ENCODE results near the gene LRRC51. TPM values are rescaled to one million over a fixed set of nuclear protein-coding genes. Genes with fewer than 3 reads are reported as not detected.

The LRRC51 gene
- total and polyA plus RNA-seq, 7 donors = 3.2 to 14.8 (median 7.3) TPM

DNA sequence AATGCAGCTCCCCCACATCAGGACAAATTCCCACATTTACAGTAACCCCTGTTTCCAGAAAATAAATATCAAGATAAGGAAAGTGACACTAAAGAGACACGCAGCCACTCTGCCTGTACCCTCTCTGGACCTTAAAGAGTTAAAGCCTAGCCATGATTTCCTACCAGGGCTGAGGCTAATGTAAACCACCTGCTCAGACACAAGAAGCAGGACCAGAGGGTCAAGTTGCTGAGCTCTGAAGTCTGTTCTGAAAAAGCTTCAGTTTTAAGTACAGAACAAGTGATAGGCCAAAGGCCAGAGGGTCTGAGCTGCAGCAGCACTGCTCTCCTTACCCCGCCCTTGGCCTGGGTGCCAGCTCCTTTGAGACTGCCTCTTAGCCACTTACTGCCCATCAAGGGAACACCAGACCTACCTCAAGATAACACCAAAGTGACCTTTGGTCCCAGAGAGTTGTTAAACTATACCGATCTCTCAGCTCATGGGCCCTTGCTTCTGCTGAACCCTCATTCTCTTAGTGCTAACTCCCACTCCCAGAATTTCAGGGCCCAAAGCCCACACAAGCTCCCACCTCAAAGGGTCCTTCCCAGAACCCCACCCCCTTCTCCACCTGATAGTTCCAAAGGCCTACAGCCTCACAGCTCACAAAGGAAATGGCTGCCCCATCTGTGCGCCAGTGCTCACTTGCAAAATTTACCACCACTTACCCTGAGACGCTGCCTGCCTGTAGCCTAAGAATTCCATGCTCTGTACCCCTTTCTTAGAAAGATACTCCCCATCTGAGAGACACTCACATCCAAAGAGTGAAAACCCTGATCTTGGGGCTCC is 41.4 kb upstream of the LRRC51 start:
- DNase-seq = no peak
- intact Hi-C loops (cut with DNase I) = loop anchor here (5.0 kb wide), 1 partner anchor 183 kb away; the partner anchor contains the start of gene INPPL1
- peak in 2 of 4 donors; percentile 30 to 34 for TF ChIP-seq POLR2AphosphoS5 (IDR thresholded peaks at IDR 0.05)
- TF ChIP-seq, protein P1, sequence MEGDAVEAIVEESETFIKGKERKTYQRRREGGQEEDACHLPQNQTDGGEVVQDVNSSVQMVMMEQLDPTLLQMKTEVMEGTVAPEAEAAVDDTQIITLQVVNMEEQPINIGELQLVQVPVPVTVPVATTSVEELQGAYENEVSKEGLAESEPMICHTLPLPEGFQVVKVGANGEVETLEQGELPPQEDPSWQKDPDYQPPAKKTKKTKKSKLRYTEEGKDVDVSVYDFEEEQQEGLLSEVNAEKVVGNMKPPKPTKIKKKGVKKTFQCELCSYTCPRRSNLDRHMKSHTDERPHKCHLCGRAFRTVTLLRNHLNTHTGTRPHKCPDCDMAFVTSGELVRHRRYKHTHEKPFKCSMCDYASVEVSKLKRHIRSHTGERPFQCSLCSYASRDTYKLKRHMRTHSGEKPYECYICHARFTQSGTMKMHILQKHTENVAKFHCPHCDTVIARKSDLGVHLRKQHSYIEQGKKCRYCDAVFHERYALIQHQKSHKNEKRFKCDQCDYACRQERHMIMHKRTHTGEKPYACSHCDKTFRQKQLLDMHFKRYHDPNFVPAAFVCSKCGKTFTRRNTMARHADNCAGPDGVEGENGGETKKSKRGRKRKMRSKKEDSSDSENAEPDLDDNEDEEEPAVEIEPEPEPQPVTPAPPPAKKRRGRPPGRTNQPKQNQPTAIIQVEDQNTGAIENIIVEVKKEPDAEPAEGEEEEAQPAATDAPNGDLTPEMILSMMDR (IDR thresholded peaks at IDR 0.05) = no peak
- Histone ChIP-seq H3K27ac (peak overlapping the region; percentile 96 to 98 (median 97)), H3K9me3 (no peaks in the 10 kb centered on the region), H3K4me3 (peak overlapping the region; percentile 50 to 68 (median 62)), H3K4me1 (peaks cover 0 to 78% (median 65%) of the 10 kb centered on the region in 4 donors), H3K27me3 (no peaks in the 10 kb centered on the region), H3K36me3 (peaks cover 5 to 19% (median 14%) of the 10 kb centered on the region in 4 donors)
- 8 to 29% methylated on average over 5 of the region's 5 CpGs for WGBS, 2 donors

DNA sequence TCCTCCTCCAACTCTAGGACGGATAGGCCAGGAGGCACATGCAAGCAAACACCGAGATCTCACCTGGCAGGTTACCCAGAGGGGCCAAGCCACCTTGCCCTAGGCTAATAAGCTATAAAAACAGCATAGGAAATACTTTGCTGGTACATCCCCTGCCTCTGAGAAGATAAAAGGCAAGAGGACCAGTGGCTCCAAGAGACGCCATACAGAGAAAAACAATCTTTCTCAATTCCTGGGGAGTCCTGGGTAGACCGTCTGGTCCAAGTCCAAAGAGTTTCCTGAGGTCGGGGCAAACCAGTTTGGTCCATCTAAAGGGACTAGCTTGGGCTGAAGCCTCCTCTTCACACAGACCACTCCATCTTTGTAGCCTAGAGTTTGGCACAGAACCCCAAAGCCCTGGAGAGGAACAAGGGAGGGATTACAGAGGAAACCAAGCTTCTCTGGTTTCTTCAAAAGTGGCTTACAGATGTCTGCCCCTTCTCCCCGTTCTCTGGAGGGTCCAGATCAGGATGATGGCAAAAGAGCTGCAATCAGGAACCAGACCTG is 40.7 kb upstream of the LRRC51 start:
- H3K36me3 ChIP-seq = peaks cover 0 to 12% (median 8%) of the 10 kb centered on the region in 4 donors
- H3K4me1 ChIP-seq = peaks cover 0 to 75% (median 65%) of the 10 kb centered on the region in 4 donors
- intact Hi-C loops (cut with DNase I) = loop anchor here (1.0 to 5.0 kb wide), 2 partner anchors 72 to 182 kb away; partner anchors contain the start of genes ANAPC15 and INPPL1
- WGBS, 2 donors = 3 to 10% methylated on average over 6 of the region's 6 CpGs
- peak overlapping the region; percentile 96 to 98 (median 97) for H3K27ac ChIP-seq
- no peak for DNase-seq
- TF ChIP-seq, protein P1 (IDR thresholded peaks at IDR 0.05) = no peak
- TF ChIP-seq EP300 (IDR thresholded peaks at IDR 0.05) (no peak), POLR2AphosphoS5 (IDR thresholded peaks at IDR 0.05) (no peak), POLR2A (IDR thresholded peaks at IDR 0.05) (no peak)
- peak overlapping the region; percentile 50 to 68 (median 62) for H3K4me3 ChIP-seq
- no peaks in the 10 kb centered on the region for H3K27me3 ChIP-seq
- no peaks in the 10 kb centered on the region for H3K9me3 ChIP-seq

DNA sequence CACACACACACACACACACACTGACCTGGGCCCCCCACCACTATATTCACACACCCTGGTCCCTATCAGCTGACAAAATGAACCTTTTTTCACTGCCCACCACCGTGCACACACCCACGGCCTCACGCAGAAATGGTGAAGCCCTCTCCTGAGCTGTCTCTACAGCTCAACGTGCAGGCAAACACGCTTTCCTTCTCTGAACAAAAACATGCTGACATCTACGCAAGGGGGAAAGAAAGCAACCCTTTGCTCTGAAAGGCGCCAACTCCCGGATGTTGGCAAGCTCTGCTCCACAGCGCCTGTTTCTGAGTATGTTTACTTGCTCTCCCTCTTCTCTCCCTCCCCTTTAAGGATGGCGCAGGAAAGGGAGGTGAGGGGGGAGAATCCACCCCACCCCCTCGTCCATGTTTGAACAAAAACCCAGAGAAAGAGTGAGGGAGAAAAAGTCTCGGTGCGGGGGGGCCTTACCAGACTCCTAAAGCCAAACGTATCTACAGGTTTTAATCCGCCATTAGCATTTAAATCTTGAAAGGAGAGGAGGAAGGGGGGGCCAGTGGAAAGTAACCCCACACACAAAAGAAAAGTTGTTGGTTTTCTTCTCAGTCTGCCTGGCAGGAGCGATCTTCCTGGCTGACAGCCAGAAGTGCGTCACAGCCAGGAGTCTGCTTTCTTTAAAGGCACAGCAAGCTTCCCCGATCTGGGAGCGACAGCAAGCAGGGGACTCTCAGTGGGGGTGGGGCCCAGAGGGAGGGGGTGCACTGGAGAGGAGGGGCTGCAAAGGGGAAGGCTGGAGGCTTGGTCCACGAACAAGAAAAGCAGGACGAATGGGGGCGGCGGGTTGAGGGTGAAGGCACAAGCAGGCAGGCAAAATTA is 39.9 kb upstream of the LRRC51 start:
- H3K4me3 ChIP-seq = peak overlapping the region; percentile 50 to 68 (median 62)
- peak; percentile 99 for DNase-seq
- TF ChIP-seq, protein P1 (IDR thresholded peaks at IDR 0.05) = no peak
- peak in 2 of 4 donors; percentile 28 to 47 for TF ChIP-seq EP300 (IDR thresholded peaks at IDR 0.05)
- TF ChIP-seq POLR2AphosphoS5 (IDR thresholded peaks at IDR 0.05) = peak; percentile 86 to 92 (median 91)
- peak; percentile 57 to 61 for TF ChIP-seq POLR2A (IDR thresholded peaks at IDR 0.05)
- no peaks in the 10 kb centered on the region for H3K9me3 ChIP-seq
- WGBS, 2 donors = 0% methylated on average over 23 of the region's 23 CpGs
- peak overlapping the region; percentile 96 to 98 (median 97) for H3K27ac ChIP-seq
- peaks cover 0 to 76% (median 67%) of the 10 kb centered on the region in 4 donors for H3K4me1 ChIP-seq
- intact Hi-C loops (cut with DNase I) = loop anchor here (1.0 kb wide), 2 partner anchors 39 to 72 kb away; partner anchors contain the start of gene ANAPC15
- H3K36me3 ChIP-seq = peaks cover 0 to 4% (median under 1%) of the 10 kb centered on the region in 4 donors
- no peaks in the 10 kb centered on the region for H3K27me3 ChIP-seq

DNA sequence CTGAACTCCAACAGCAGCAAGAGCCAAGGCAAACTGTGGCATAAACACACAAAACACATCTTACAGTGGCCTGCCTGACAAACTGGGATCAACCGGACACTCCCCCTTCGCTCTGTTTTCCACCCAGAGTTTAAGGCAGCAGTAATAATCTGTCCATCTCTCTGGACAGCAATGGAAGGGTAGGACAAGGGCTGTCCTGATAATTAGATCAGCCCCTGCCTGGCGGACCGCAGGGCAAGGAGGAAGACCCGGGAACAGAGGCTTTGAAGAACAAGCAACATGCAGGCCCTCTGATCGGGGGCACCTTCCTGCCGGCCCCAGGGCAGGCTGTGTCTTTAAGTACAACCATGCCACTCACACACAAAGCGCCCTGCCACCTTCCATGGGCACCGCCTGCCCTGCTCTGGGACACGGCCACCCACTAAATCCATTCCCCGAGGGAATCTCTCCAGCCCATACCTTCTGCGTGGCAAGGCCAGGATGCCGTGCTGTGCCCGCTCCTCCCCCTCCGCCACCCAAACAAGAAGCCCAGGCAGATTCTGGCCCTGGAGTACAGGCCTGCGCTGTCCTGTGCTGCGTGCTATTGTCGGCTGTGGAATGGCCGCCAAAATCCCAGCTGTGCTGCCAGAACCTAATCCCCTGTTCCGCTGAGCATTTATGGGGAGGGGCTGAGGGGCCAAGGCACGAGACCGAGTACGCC is 39.1 kb upstream of the LRRC51 start:
- intact Hi-C loops (cut with DNase I) = loop anchor here (1.0 kb wide), 1 partner anchor 38 kb away; no protein-coding TSS in a partner anchor
- WGBS, 2 donors = 2% methylated on average over 23 of the region's 23 CpGs
- peak; percentile 93 for DNase-seq

More for the DNA sequence above, 39.1 kb upstream of the LRRC51 start:
- peak overlapping the region; percentile 50 to 68 (median 62) for H3K4me3 ChIP-seq
- TF ChIP-seq POLR2AphosphoS5 (IDR thresholded peaks at IDR 0.05) (peak; percentile 72 to 88 (median 84)), POLR2A (IDR thresholded peaks at IDR 0.05) (peak; percentile 69 to 74), EP300 (IDR thresholded peaks at IDR 0.05) (peak in 1 of 4 donors; percentile 11)
- TF ChIP-seq, protein P1 (IDR thresholded peaks at IDR 0.05) = no peak
- peak overlapping the region; percentile 96 to 98 (median 97) for H3K27ac ChIP-seq
- peaks cover 0 to 74% (median 64%) of the 10 kb centered on the region in 4 donors for H3K4me1 ChIP-seq
- H3K9me3 ChIP-seq = no peaks in the 10 kb centered on the region
- no peaks in the 10 kb centered on the region for H3K27me3 ChIP-seq
- no peaks in the 10 kb centered on the region for H3K36me3 ChIP-seq

Measured in sigmoid colon (tissue), 7 donors.